DOHH2 (cell line): ENCODE data around the gene OR2A25.

Source experiments
- H3F3A ChIP-seq: fragments of 200-600 bp; sonication (generic), shearing (Covaris generic); 2 replicates; pipeline ENCODE4 v1.6.0; 2016; ENCODE audit warnings: antibody characterized with exemption, mild to moderate bottlenecking; ENCODE audit not compliant: control insufficient read depth, insufficient read depth
- H3K27ac ChIP-seq: fragments of 200-600 bp; sonication (generic); 2 replicates; pipeline ENCODE4 v1.5.1; 2014; ENCODE audit warnings: low read depth, mild to moderate bottlenecking, low read length, moderate library complexity
- H3K27me3 ChIP-seq: fragments of 200-600 bp; sonication (generic); 2 replicates; pipeline ENCODE4 v1.6.1; 2014; ENCODE audit warnings: mild to moderate bottlenecking, low read length, mixed read lengths; ENCODE audit not compliant: control insufficient read depth
- H3K36me3 ChIP-seq: fragments of 200-600 bp; sonication (generic); 2 replicates; pipeline ENCODE4 v1.6.1; 2014; ENCODE audit warnings: mild to moderate bottlenecking, low read length, moderate library complexity, mixed read lengths; ENCODE audit not compliant: control insufficient read depth
- H3K4me1 ChIP-seq: fragments of 200-600 bp; sonication (generic); 2 replicates; pipeline ENCODE4 v1.6.1; 2014; ENCODE audit warnings: mild to moderate bottlenecking, low read length, mixed read lengths; ENCODE audit not compliant: control insufficient read depth
- H3K4me2 ChIP-seq: fragments of 200-600 bp; sonication (generic); 2 replicates; pipeline ENCODE4 v1.6.0; 2014; ENCODE audit warnings: mild to moderate bottlenecking, low read length, moderate library complexity
- H3K4me3 ChIP-seq: fragments of 200-600 bp; sonication (generic); 2 replicates; pipeline ENCODE4 v1.5.1; 2014; ENCODE audit warnings: mild to moderate bottlenecking, low read length, mixed read lengths
- H3K79me2 ChIP-seq: fragments of 200-600 bp; sonication (generic); 2 replicates; pipeline ENCODE4 v1.6.1; 2014; ENCODE audit warnings: mild to moderate bottlenecking, low read length, mixed read lengths; ENCODE audit not compliant: control insufficient read depth
- H3K9me2 ChIP-seq: fragments of 200-600 bp; sonication (generic); replicated peaks from 2 replicates; pipeline ENCODE4 v1.6.1; 2014; ENCODE audit warnings: mild to moderate bottlenecking, low read length, mixed read lengths; ENCODE audit not compliant: control insufficient read depth
- H3K9me3 ChIP-seq: fragments of 200-600 bp; sonication (generic); 2 replicates; pipeline ENCODE4 v1.6.1; 2014; ENCODE audit warnings: antibody characterized with exemption, low read length, mixed read lengths; ENCODE audit not compliant: control insufficient read depth, insufficient read depth
- H4K20me1 ChIP-seq: fragments of 200-600 bp; sonication (generic); 2 replicates; pipeline ENCODE4 v1.6.0; 2014; ENCODE audit warnings: low read depth, mild to moderate bottlenecking, antibody characterized with exemption, low read length, moderate library complexity; ENCODE audit not compliant: control insufficient read depth, insufficient read depth
- CTCF ChIP-seq: fragments of 200-600 bp; sonication (generic); IDR thresholded peaks from one replicate; pipeline ENCODE4 v1.5.1; 2014; ENCODE audit warnings: antibody characterized with exemption, mild to moderate bottlenecking, low read depth, low read length; ENCODE audit not compliant: poor library complexity, severe bottlenecking
- EZH2phosphoT487 ChIP-seq: fragments of 200-600 bp; sonication (generic); IDR thresholded peaks from 2 replicates; pipeline ENCODE4 v1.6.1; 2017; ENCODE audit warnings: borderline replicate concordance, mild to moderate bottlenecking, antibody characterized with exemption, low read length, moderate library complexity, mixed read lengths

Gene OR2A25

GRCh38 chr7:144037414-144038035, 32.1 kb upstream of the OR2A25 start:
- H4K20me1 ChIP-seq = no peaks in the 10 kb centered on the region
- no peaks in the 10 kb centered on the region for H3K79me2 ChIP-seq
- no peaks in the 10 kb centered on the region for H3K4me1 ChIP-seq
- no peaks in the 10 kb centered on the region for H3K9me2 ChIP-seq
- H3K4me2 ChIP-seq = no peak overlapping the region
- H3K27ac ChIP-seq = no peak overlapping the region
- no peaks in the 10 kb centered on the region for H3K36me3 ChIP-seq
- H3F3A ChIP-seq = no peaks in the 10 kb centered on the region
- no peaks in the 10 kb centered on the region for H3K9me3 ChIP-seq
- no peaks in the 10 kb centered on the region for H3K27me3 ChIP-seq
- H3K4me3 ChIP-seq = no peak overlapping the region
- TF ChIP-seq CTCF = no peak
- TF ChIP-seq EZH2phosphoT487 = no peak

DNA sequence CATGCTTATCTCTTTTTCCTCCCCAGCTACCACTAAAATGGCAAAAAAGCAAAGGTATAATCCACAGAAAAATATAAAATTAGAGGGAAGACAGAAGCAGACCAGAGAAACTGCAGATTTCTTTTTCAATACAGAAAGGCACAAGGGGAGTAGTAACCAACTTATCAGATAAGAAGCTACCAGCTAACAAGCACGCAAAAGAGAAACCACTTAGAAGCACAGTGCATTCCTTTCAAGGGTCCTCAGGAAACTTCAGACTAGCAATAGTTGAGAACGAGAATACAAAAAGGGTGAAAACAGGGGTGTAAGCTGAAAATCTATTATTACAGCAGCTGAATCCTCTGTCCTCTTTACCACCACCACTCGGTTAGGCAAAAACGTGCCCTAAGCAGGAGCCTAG, 30.7 kb upstream of the OR2A25 start:
- Histone ChIP-seq H3K4me3 (no peak overlapping the region), H3K27me3 (no peaks in the 10 kb centered on the region), H3K4me1 (no peaks in the 10 kb centered on the region), H3K36me3 (no peaks in the 10 kb centered on the region), H4K20me1 (no peaks in the 10 kb centered on the region), H3K9me3 (no peaks in the 10 kb centered on the region), H3K27ac (no peak overlapping the region), H3K79me2 (no peaks in the 10 kb centered on the region), H3F3A (no peaks in the 10 kb centered on the region), H3K9me2 (no peaks in the 10 kb centered on the region), H3K4me2 (no peak overlapping the region)
- TF ChIP-seq EZH2phosphoT487 (no peak), CTCF (no peak)

DNA sequence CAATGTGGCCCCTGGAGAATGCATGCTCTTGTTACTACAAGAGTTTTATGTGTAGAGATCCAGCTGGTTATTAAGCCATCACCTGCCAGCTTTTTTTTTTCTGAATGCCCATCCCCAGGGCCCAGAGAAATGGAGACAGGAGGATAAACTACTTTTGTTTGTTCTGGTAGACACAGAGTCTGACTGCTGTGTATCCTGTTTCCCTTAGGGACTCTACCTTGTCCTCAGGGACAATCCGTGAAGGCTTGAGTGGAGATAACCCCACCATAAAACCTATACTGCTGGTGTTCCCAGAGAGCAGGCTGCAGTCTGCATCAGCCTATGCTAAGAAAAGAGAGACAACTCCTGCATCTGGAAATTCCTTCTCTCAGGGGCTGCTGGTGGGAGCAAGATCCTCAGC, 21.0 kb upstream of the OR2A25 start, which contains the start of gene OR2A5:
TSS of gene OR2A5 (plus strand) at position 301 of the 400 bp plus-strand sequence. CDS start 1,454 bp downstream, outside the sequence.
- no peak within 1 kb of the TSS for H3K4me2 ChIP-seq
- no peaks in the 10 kb centered on the region for H3K4me1 ChIP-seq
- H3K9me2 ChIP-seq = no peaks in the 10 kb centered on the region
- no peaks in the 10 kb centered on the region for H4K20me1 ChIP-seq
- TF ChIP-seq CTCF (no peak), EZH2phosphoT487 (no peak)
- no peaks in the 10 kb centered on the region for H3K79me2 ChIP-seq
- no peaks in the 10 kb centered on the region for H3K9me3 ChIP-seq
- H3K27me3 ChIP-seq = no peaks in the 10 kb centered on the region
- no peaks in the 10 kb centered on the region for H3F3A ChIP-seq
- no peak within 1 kb of the TSS for H3K27ac ChIP-seq
- no peak within 1 kb of the TSS for H3K4me3 ChIP-seq
- H3K36me3 ChIP-seq = no peaks in the 10 kb centered on the region
